Gastroesophageal sphincter (tissue), 2 donors: Measurements from ENCODE around the gene STK32C.

Experiments
- EP300 ChIP-seq: sonication (generic); formaldehyde crosslinking; IDR thresholded peaks from one replicate; pipeline ENCODE4 v1.6.1; 2017; ENCODE audit warnings: antibody characterized with exemption, mild to moderate bottlenecking
- POLR2A ChIP-seq, 2 donors: fragments of 450-650 bp; IDR thresholded peaks; one replicate each; pipeline ENCODE4 v1.6.1; 2017; ENCODE audit warnings: antibody characterized with exemption in 2 of 2, mild to moderate bottlenecking in 2 of 2, moderate library complexity in 1 of 2

DNA sequence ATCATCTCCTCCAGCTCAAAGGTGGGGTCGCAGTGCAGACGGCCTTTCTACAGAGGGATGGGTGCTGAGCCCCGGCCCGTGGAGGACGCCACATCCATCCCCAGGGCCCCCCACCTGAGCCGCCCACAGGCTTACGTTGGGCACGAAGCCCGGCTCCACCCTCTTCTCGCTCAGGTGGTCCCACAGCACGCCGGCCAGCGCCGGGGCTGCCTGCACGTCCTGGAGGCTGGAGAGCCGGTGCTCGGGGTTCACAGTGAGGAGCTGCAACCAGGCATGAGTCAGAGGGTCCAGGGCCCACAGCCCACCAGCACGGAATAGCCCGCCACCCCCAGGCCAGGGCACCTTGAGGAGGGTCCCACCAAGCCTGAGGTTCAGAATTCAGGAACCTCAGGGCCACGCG, 85.0 kb downstream of the STK32C start:
- TF ChIP-seq POLR2A (IDR thresholded peaks at IDR 0.05) (no peak), EP300 (no peak)
